ENCODE measurements around the gene ZSCAN5A. TPM values are rescaled to one million over a fixed set of nuclear protein-coding genes. Genes with fewer than 3 reads are reported as not detected.
"Not testable (repeated sequence)": the region's sequence is repeated elsewhere in the genome, so short reads cannot be mapped to it uniquely, and the experiment has no call there.

ZSCAN5A gene
- total RNA-seq, 1 experiment from 2014 or later = 13.8 TPM

DNA sequence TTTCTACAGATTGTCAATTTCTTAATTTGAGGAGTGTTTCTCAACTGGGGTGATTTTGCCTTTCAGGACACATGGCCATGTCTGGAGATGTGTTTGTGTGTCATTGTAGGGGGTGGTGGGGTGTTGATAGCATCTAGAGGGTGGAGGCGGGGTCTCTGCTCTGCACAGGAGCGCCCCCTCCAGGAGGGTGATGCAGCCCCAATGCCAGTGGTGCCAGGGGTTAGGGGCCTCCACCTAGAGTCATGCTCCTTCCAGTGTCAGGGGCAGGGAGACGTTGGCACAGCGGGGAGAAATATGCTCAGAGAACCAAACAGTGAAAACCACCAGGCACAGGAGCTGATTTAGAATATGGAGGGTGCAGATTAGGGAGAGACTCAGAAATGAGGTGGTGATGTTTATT, 68.9 kb downstream of the ZSCAN5A start:
- H3K4me3 ChIP-seq (ENCODE audit: low read depth in 2 of 2, low read length in 2 of 2); intact Hi-C loops (cut with micrococcal nuclease; ENCODE audit: unreplicated experiment); CTCF ChIA-PET; H3K4me1 ChIP-seq (ENCODE audit: control insufficient read depth, insufficient read depth, low read length); ATAC-seq; H3K27ac ChIP-seq (ENCODE audit: low read length); H3K36me3 ChIP-seq (ENCODE audit: control insufficient read depth, insufficient read depth, low read length); H3K9me3 ChIP-seq (ENCODE audit: control insufficient read depth, insufficient read depth, low read depth, low read length); DNase-seq (ENCODE audit: low read depth, low spot score); H3K27me3 ChIP-seq (ENCODE audit: control insufficient read depth, insufficient read depth, low read length); BruUV-seq (replicated peaks); POLR2A ChIA-PET: not testable (repeated sequence)
- TF ChIP-seq, protein P1, sequence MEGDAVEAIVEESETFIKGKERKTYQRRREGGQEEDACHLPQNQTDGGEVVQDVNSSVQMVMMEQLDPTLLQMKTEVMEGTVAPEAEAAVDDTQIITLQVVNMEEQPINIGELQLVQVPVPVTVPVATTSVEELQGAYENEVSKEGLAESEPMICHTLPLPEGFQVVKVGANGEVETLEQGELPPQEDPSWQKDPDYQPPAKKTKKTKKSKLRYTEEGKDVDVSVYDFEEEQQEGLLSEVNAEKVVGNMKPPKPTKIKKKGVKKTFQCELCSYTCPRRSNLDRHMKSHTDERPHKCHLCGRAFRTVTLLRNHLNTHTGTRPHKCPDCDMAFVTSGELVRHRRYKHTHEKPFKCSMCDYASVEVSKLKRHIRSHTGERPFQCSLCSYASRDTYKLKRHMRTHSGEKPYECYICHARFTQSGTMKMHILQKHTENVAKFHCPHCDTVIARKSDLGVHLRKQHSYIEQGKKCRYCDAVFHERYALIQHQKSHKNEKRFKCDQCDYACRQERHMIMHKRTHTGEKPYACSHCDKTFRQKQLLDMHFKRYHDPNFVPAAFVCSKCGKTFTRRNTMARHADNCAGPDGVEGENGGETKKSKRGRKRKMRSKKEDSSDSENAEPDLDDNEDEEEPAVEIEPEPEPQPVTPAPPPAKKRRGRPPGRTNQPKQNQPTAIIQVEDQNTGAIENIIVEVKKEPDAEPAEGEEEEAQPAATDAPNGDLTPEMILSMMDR (IDR thresholded peaks at IDR 0.05) = peak; percentile 44; the same call in 1 of the 2 replicates
- in situ Hi-C loops (cut with HindIII; ENCODE audit: low pct_unique_long_range_greater_than_20kb, low sequenced_read_pairs) = loop anchor here (5.0 kb wide), 1 partner anchor 38 kb away; no protein-coding TSS in a partner anchor

DNA sequence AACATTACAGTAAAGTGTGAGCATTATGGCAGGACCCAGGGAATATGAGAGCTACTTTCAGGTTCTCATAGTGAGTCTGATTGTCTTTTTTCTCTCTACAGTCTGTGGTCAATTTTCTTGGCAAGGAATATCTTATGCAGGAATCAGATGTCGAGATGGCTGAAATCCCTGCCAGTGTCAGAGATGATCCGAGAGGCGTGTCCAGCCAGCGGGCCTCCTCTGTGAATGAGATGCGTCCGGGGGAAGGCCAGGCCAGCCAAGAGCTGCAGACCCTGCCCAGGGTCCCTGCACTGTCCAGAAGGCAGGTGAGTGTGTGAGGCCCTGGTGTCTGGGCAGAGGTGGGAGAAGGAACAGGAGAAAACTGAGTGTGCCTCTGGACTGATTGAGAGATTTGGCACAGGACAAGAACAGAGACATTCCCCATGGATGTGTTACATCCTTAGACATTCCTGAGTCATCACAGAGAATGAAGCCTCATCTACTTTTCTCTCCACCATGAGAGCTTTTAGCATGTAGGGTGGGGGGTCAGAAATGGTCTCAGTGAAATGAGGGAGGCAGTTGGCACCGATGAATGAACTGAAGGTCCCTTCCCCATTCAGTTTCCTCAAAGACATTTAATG, 69.4 kb downstream of the ZSCAN5A start:
- intact Hi-C loops (cut with micrococcal nuclease; ENCODE audit: unreplicated experiment) = no loop called here

More for the DNA sequence above, 69.4 kb downstream of the ZSCAN5A start:
- in situ Hi-C loops (cut with HindIII; ENCODE audit: low pct_unique_long_range_greater_than_20kb, low sequenced_read_pairs) = loop anchor here (5.0 kb wide), 1 partner anchor 38 kb away; no protein-coding TSS in a partner anchor
- Histone ChIP-seq H3K9me3 (ENCODE audit: control insufficient read depth, insufficient read depth, low read depth, low read length) (no peaks in the 10 kb centered on the region), H3K4me3 (ENCODE audit: low read depth in 2 of 2, low read length in 2 of 2) (no peak overlapping the region), H3K4me1 (ENCODE audit: control insufficient read depth, insufficient read depth, low read length) (no peaks in the 10 kb centered on the region), H3K36me3 (ENCODE audit: control insufficient read depth, insufficient read depth, low read length) (no peaks in the 10 kb centered on the region), H3K27me3 (ENCODE audit: control insufficient read depth, insufficient read depth, low read length) (no peaks in the 10 kb centered on the region), H3K27ac (ENCODE audit: low read length) (no peak overlapping the region)
- CTCF ChIA-PET = no interaction called here
- BruUV-seq (replicated peaks) = no TSS peak
- no peak for DNase-seq (ENCODE audit: low read depth, low spot score)
- POLR2A ChIA-PET = no interaction called here
- no peak for TF ChIP-seq POLR2AphosphoS5 (IDR thresholded peaks at IDR 0.05; ENCODE audit: low read depth, low read length)
- TF ChIP-seq, protein P1 (IDR thresholded peaks at IDR 0.05) = no peak
- no peak for TF ChIP-seq SIN3A (IDR thresholded peaks at IDR 0.05; ENCODE audit: borderline replicate concordance, insufficient read depth, low read depth, low read length)
- TF ChIP-seq, protein P2, sequence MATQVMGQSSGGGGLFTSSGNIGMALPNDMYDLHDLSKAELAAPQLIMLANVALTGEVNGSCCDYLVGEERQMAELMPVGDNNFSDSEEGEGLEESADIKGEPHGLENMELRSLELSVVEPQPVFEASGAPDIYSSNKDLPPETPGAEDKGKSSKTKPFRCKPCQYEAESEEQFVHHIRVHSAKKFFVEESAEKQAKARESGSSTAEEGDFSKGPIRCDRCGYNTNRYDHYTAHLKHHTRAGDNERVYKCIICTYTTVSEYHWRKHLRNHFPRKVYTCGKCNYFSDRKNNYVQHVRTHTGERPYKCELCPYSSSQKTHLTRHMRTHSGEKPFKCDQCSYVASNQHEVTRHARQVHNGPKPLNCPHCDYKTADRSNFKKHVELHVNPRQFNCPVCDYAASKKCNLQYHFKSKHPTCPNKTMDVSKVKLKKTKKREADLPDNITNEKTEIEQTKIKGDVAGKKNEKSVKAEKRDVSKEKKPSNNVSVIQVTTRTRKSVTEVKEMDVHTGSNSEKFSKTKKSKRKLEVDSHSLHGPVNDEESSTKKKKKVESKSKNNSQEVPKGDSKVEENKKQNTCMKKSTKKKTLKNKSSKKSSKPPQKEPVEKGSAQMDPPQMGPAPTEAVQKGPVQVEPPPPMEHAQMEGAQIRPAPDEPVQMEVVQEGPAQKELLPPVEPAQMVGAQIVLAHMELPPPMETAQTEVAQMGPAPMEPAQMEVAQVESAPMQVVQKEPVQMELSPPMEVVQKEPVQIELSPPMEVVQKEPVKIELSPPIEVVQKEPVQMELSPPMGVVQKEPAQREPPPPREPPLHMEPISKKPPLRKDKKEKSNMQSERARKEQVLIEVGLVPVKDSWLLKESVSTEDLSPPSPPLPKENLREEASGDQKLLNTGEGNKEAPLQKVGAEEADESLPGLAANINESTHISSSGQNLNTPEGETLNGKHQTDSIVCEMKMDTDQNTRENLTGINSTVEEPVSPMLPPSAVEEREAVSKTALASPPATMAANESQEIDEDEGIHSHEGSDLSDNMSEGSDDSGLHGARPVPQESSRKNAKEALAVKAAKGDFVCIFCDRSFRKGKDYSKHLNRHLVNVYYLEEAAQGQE (IDR thresholded peaks at IDR 0.05; ENCODE audit: insufficient read depth in 1 of 2, low read depth in 2 of 2, low read length in 1 of 2) = no peak
- no peak for TF ChIP-seq TCF7L2 (IDR thresholded peaks at IDR 0.05; ENCODE audit: low read depth, low read length)
- ATAC-seq = no peak; the same call in 1 of the 2 replicates
